ENCODE data around the gene ARMC12.
A peak's percentile ranks its signal among the peaks of the same experiment; 100 is the strongest.
"Not testable (repeated sequence)": the region's sequence is repeated elsewhere in the genome, so short reads cannot be mapped to it uniquely, and the experiment has no call there.

The ARMC12 gene

DNA sequence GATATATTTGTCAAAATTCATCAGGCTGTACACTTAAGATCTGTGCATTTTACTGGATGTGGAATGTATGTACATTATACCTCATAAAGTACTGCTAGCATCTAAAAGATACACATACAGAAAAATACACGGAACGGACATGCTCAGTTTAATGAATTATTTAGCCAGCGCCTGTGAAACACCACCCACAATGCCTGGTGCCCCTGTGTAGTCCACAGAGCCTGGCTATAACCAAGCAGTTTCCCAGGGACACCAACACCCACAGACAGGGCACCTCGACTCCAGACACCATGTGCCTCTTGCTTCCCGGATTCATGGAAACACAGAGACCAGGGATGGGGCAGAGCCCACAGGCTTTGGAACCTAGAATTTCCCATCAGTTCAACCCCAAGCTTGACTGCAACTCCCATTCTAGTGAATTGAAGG is 17.4 kb upstream of the ARMC12 start:
- DNase-seq, result no peak

GRCh38 chr6:35719830-35720733 is 16.8 kb upstream of the ARMC12 start:
- DNase-seq, result no peak

- no peak for DNase-seq
Measured at GRCh38 chr6:35722121-35722761, 14.6 kb upstream of the ARMC12 start.

DNA sequence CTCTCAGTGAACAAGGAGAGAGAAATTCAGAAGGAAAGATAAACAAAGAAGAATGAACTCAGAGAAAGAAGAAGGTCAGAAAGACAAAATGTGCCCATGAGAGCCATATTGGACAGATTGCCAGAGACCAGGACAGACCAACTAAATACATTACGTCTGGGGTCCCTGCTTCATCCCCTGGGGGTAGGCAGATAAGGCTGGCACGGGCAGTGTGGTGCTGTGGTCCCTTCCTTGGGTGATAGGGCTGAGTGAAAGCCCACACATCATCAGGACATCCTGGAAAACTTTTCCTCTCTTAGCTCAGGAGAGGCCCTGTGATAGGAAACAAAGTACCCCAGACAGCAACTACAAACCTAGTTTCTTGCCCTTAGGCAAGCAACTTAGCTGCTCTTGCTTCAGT is 13.2 kb upstream of the ARMC12 start:
- DNase-seq, result no peak

DNA sequence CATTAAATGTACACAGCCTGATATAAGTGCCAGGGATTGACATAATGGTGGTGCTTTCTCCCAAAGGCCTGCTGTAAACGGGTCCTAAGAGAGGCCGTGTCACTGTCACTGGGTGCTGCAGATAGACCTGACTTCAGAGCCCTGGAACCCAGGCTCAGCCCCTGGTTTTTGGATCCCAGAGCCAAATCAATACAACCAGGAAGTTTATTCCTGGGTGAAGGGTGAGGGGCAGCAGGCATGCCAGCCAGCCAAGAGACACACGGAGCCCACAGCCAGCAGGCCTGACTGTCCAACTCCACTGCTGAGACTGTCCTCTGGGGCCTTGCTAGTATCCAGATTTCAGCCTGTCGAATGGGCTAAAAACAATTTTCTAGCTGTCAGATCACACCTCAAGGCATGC is 12.8 kb upstream of the ARMC12 start:
- no peak for DNase-seq

DNA sequence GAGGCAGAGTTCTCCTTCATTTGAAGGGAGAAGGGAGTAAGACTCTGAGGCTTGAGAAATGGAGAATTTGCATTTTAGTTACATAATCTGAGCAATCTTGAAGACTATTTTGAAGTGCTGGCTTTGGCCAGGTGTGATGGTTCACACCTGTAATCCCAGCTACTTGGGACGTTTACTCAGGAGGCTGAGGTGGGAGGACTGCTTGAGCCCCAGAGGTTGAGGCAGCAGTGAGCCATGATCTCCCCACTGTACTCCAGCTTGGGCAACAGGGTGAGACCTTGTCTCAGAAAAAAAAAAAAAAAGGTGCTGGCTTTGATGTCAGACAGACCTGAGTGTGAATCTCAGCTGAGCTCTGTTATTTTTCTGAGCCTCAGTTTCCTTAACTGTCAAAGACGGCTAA is 12.4 kb upstream of the ARMC12 start:
- DNase-seq, result no peak

GRCh38 chr6:35725081-35725708 is 11.6 kb upstream of the ARMC12 start:
- DNase-seq, result no peak

DNA sequence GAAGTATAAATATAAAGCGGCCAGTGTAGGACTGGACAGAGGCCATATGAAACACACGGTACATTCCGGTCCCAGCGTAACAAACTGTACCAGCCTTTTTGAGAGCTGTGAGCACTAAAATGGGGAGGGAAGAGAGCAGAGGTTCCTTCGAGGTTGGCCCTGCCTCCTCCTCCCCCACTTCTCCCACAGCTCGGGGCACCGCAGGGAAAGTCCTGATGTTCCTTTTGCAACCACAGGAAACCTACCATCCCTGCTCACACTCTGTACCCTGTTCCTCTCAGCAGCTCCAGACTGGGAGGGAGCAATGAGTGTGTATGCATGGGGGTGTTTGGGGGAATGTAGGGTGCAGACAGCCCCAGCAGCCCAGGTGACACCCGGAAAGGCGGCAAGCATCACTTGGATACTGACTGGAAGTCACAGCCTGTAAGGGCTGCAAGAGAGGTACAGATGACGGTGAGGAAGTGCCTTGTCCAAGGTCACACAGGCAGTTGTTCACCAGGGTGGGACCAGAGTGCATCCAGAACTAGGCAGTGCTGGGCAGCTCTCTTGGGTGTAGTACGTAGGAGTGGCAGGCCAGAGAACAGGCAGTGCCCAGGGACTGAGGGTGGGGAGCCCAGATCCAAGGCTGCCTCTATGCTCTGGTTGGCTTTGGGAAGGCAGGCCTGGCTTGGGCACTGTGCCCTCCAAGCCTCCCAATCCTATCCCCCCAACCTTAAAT is 11.0 kb upstream of the ARMC12 start:
- DNase-seq, result no peak

- peak; percentile 51 for DNase-seq
Measured at GRCh38 chr6:35727231-35727934, 9.4 kb upstream of the ARMC12 start.

GRCh38 chr6:35727935-35728682 is 8.7 kb upstream of the ARMC12 start:
- DNase-seq, result peak; percentile 62

DNA sequence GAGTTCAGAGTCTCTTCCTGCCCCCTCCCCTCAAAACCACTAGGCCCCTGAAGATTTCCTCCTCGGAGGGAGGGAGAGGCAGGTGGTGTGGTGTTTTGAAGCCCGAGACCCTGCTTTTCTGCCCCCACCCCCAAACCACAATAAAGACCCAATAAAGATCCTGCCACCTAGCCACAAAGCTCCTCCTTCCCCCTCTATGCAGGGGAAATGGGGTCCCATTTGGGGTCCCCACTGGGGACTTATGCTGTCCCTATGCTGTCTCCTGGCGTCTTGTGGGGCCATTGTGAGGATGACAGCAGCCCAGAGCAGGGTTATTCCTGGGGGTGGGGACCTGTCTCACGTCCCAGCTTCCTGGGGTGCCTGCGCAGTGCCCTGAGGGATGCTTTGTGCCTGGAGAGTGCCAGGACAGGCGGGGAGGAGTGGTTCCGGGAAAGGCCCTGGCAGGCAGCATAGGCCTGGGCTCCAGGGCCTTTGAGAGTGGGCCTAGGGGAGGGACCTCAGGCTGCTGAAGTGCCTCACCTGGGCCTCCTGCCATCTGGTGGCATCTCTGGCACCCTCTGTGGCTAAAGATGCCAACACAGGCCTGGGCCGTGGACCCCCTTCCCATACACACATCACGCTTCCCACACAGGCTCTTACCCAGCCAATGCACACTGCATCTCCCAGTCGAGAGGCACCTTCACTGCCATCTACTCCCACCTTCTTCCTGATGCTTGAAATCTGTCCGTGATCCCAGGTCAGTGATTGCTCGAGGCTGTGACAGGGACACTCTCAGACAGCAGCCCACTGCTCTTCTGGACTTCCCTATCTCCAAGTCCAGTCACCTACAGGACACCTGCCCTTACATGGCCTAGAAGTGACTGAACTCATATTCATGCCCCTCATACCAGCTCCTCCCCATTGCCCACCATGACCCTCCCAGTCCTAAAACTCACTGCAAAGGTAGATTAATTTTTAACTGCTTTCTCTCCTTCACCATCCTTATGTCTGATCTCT is 7.9 kb upstream of the ARMC12 start:
- no peak for DNase-seq

DNA sequence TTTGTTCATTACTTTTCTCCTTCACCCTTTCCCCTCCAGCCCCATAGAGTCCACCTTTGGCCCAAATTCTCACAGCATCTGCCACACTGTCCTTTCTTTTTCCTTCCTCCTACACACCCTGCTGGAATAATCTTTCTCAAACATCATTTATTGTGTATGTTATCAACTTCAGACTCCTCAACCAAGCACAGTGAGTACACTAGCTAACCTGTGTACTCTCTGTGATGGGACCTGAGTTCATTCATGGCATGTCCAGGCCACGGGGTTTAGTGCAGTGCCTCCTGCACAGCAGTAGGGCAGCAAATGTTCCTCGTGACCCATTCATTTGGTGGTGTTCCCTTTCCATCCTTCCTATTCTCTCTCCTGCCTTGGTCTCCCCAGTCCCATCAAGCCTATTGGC is 7.1 kb upstream of the ARMC12 start:
- DNase-seq, result no peak

- DNase-seq, result no peak
Measured at GRCh38 chr6:35730745-35731413, 6.0 kb upstream of the ARMC12 start.

GRCh38 chr6:35731414-35731735 is 5.5 kb upstream of the ARMC12 start:
- DNase-seq, result peak; percentile 74

GRCh38 chr6:35731736-35732532 is 4.9 kb upstream of the ARMC12 start:
- DNase-seq, result peak; percentile 53

GRCh38 chr6:35733633-35734032 is 3.2 kb upstream of the ARMC12 start:
- DNase-seq, result no peak

GRCh38 chr6:35734319-35734718 is 2.5 kb upstream of the ARMC12 start:
- DNase-seq, result not testable (repeated sequence)

GRCh38 chr6:35735452-35735851 is 1.4 kb upstream of the ARMC12 start:
- no peak for DNase-seq

- peak; percentile 9 for DNase-seq
Measured at GRCh38 chr6:35736253-35736894, 458 bp upstream of the ARMC12 start.
